IMR-90 (cell line): ENCODE results near the gene FSD1.

Experiments
- NFE2L2 ChIP-seq: fragments of 150-350 bp; IDR thresholded peaks from 2 replicates; pipeline ENCODE4 v1.6.1; 2016; ENCODE audit warnings: low read depth, mild to moderate bottlenecking, low read length
- RCOR1 ChIP-seq: IDR thresholded peaks from 2 replicates; pipeline ENCODE4 v1.6.1; 2012; ENCODE audit warnings: mild to moderate bottlenecking, low read length, improper control_type of control experiment; ENCODE audit not compliant: insufficient replicate concordance
- TF ChIP-seq, protein P1 (sequence below): conservative IDR thresholded peaks from 2 replicates; pipeline ENCODE4 v1.5.1; 2012; ENCODE audit warnings: mild to moderate bottlenecking, low read depth, low read length, improper control_type of control experiment
- TF ChIP-seq, protein P2 (sequence below): fragments of 150-350 bp; IDR thresholded peaks from 2 replicates; pipeline ENCODE4 v1.6.1; 2017; ENCODE audit warnings: mild to moderate bottlenecking, antibody characterized with exemption, low read length, low read depth

DNA sequence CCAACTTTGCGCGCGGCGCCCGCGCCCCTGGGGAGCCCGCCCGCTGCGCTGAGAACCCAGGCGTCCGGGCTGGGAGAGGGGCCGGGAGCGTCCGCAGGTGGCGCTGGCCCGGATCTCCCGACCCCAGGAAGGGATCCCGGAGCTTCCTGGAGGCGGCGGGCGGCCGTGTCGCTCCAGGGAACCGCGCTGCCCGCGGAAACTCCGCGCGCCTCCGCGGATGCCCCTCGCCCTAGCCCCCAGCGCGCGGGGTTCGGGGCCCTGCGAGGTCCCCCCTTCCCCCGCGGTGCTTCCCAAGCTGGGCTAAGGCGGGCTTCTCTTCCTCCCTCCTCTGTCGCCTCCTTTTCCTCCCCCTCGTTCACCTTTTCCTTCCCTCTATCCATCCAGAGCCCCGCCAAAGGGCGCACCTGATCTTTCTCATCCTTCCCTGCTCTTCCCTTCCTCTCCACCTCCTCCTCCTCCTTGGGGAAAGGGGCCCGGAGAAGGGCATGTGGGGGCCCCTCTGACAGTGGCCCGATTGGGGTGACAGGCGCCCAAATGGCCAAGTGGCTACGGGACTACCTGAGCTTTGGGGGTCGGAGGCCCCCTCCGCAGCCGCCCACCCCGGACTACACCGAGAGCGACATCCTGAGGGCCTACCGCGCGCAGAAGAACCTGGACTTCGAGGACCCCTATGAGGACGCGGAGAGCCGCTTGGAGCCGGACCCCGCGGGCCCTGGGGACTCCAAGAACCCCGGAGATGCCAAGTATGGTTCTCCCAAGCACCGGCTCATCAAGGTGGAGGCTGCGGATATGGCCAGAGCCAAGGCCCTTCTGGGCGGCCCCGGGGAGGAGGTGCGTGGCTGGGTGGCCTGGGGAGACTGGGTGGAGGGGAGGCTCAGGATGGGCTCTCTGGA is 24.6 kb upstream of the FSD1 start:
- TF ChIP-seq, protein P1, sequence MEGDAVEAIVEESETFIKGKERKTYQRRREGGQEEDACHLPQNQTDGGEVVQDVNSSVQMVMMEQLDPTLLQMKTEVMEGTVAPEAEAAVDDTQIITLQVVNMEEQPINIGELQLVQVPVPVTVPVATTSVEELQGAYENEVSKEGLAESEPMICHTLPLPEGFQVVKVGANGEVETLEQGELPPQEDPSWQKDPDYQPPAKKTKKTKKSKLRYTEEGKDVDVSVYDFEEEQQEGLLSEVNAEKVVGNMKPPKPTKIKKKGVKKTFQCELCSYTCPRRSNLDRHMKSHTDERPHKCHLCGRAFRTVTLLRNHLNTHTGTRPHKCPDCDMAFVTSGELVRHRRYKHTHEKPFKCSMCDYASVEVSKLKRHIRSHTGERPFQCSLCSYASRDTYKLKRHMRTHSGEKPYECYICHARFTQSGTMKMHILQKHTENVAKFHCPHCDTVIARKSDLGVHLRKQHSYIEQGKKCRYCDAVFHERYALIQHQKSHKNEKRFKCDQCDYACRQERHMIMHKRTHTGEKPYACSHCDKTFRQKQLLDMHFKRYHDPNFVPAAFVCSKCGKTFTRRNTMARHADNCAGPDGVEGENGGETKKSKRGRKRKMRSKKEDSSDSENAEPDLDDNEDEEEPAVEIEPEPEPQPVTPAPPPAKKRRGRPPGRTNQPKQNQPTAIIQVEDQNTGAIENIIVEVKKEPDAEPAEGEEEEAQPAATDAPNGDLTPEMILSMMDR: no peak
- TF ChIP-seq RCOR1 (no peak), NFE2L2 (no peak)
- TF ChIP-seq, protein P2, sequence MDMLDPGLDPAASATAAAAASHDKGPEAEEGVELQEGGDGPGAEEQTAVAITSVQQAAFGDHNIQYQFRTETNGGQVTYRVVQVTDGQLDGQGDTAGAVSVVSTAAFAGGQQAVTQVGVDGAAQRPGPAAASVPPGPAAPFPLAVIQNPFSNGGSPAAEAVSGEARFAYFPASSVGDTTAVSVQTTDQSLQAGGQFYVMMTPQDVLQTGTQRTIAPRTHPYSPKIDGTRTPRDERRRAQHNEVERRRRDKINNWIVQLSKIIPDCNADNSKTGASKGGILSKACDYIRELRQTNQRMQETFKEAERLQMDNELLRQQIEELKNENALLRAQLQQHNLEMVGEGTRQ: no peak
